SK-N-SH treated with all-trans-retinoic acid at 6 μM for 48 hours (cell line): ENCODE data around the gene DLL1.

Experiments used
- ESRRG ChIP-seq: fragments of 250-450 bp; sonication (Bioruptor Pico); IDR thresholded peaks from 2 replicates; pipeline ENCODE4 v1.6.1; 2021; ENCODE audit warnings: mild to moderate bottlenecking
- PATZ1 ChIP-seq: fragments of 250-450 bp; sonication (Bioruptor Pico); IDR thresholded peaks from 2 replicates; pipeline ENCODE4 v1.8.0; 2020; ENCODE audit warnings: mild to moderate bottlenecking, moderate library complexity, borderline replicate concordance
- TOX ChIP-seq: fragments of 250-450 bp; sonication (Bioruptor Pico); IDR thresholded peaks from 2 replicates; pipeline ENCODE4 v1.8.0; 2021; ENCODE audit warnings: mild to moderate bottlenecking, moderate library complexity, borderline replicate concordance
- TF ChIP-seq, protein P1 (sequence below): fragments of 250-450 bp; sonication (Bioruptor Pico); IDR thresholded peaks from 2 replicates; pipeline ENCODE4 v1.5.1; 2020; ENCODE audit warnings: low read depth, mild to moderate bottlenecking, moderate library complexity

GRCh38 chr6:170262489-170263088 lies 28.3 kb downstream of the DLL1 start:
- TF ChIP-seq PATZ1 (CRISPR knock-in tag) (no peak), ESRRG (CRISPR knock-in tag) (no peak), TOX (no peak)
- TF ChIP-seq, protein P1, sequence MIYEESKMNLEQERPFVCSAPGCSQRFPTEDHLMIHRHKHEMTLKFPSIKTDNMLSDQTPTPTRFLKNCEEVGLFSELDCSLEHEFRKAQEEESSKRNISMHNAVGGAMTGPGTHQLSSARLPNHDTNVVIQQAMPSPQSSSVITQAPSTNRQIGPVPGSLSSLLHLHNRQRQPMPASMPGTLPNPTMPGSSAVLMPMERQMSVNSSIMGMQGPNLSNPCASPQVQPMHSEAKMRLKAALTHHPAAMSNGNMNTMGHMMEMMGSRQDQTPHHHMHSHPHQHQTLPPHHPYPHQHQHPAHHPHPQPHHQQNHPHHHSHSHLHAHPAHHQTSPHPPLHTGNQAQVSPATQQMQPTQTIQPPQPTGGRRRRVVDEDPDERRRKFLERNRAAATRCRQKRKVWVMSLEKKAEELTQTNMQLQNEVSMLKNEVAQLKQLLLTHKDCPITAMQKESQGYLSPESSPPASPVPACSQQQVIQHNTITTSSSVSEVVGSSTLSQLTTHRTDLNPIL: no peak
